Astrocyte (in vitro differentiated cells and primary cell): ENCODE data around the gene GRPEL2. TPM values are rescaled to one million over a fixed set of nuclear protein-coding genes. Genes with fewer than 3 reads are reported as not detected.

Experiments
- DNase-seq: peaks from one replicate; pipeline ENCODE4 v3.0.0-alpha.2; 2010; ENCODE audit warnings: low read depth
- FAIRE-seq: peaks from 2 replicates; lab custom pipeline; 2011; peaks lifted over from hg19 to GRCh38; lab: Jason Lieb, UNC
- H2AFZ ChIP-seq: 2 replicates; pipeline ENCODE4 v1.6.0; 2012; ENCODE audit warnings: low read depth, low read length, inconsistent platforms
- H3K27ac ChIP-seq: 2 replicates; pipeline ENCODE4 v1.5.1; 2011; ENCODE audit warnings: low read depth, low read length, inconsistent platforms
- H3K27me3 ChIP-seq: 2 replicates; pipeline ENCODE4 v1.6.0; 2011; ENCODE audit warnings: low read length, inconsistent platforms; ENCODE audit not compliant: insufficient read depth
- H3K36me3 ChIP-seq: 2 replicates; pipeline ENCODE4 v1.5.1; 2011; ENCODE audit warnings: low read length, inconsistent platforms; ENCODE audit not compliant: insufficient read depth
- H3K4me1 ChIP-seq: 2 replicates; pipeline ENCODE4 v1.5.1; 2011; ENCODE audit warnings: low read length, inconsistent platforms; ENCODE audit not compliant: insufficient read depth
- H3K4me2 ChIP-seq: 2 replicates; pipeline ENCODE4 v1.6.0; 2012; ENCODE audit warnings: low read length, inconsistent platforms
- H3K4me3 ChIP-seq: 2 replicates; pipeline ENCODE4 v1.5.1; 2011; ENCODE audit warnings: low read depth, mild to moderate bottlenecking, low read length, inconsistent platforms; ENCODE audit not compliant: insufficient read depth
- H3K79me2 ChIP-seq: 2 replicates; pipeline ENCODE4 v1.6.0; 2012; ENCODE audit warnings: mild to moderate bottlenecking, low read length, inconsistent platforms; ENCODE audit not compliant: insufficient read depth
- H3K9ac ChIP-seq: 2 replicates; pipeline ENCODE4 v1.6.0; 2012; ENCODE audit warnings: mild to moderate bottlenecking, low read length, inconsistent platforms
- H3K9me3 ChIP-seq: 2 replicates; pipeline ENCODE4 v1.5.1; 2012; ENCODE audit warnings: low read depth, mild to moderate bottlenecking, low read length, inconsistent platforms; ENCODE audit not compliant: insufficient read depth
- H4K20me1 ChIP-seq: 2 replicates; pipeline ENCODE4 v1.6.0; 2012; ENCODE audit warnings: low read length, inconsistent platforms; ENCODE audit not compliant: insufficient read depth
- H3K27ac Mint-ChIP-seq: one replicate; pipeline ENCODE4 v1.8.0; 2021; ENCODE audit warnings: mild to moderate bottlenecking, mixed read lengths; ENCODE audit not compliant: unreplicated experiment
- H3K27me3 Mint-ChIP-seq: one replicate; pipeline ENCODE4 v1.8.0; 2021; ENCODE audit warnings: low read depth, mixed read lengths; ENCODE audit not compliant: unreplicated experiment
- H3K36me3 Mint-ChIP-seq: one replicate; pipeline ENCODE4 v1.8.0; 2021; ENCODE audit warnings: low read depth, mixed read lengths; ENCODE audit not compliant: unreplicated experiment
- H3K4me1 Mint-ChIP-seq: one replicate; pipeline ENCODE4 v1.8.0; 2021; ENCODE audit warnings: low read depth, mixed read lengths; ENCODE audit not compliant: unreplicated experiment
- H3K4me3 Mint-ChIP-seq: one replicate; pipeline ENCODE4 v1.8.0; 2021; ENCODE audit warnings: mild to moderate bottlenecking, moderate library complexity, mixed read lengths; ENCODE audit not compliant: unreplicated experiment
- H3K9me3 Mint-ChIP-seq: one replicate; pipeline ENCODE4 v1.8.0; 2021; ENCODE audit warnings: mild to moderate bottlenecking, mixed read lengths; ENCODE audit not compliant: unreplicated experiment
- CTCF ChIP-seq: IDR thresholded peaks from 2 replicates; pipeline ENCODE4 v1.5.1; 2011; ENCODE audit warnings: low read depth, mild to moderate bottlenecking, inconsistent platforms, low read length, moderate library complexity; ENCODE audit not compliant: insufficient read depth
- EZH2 ChIP-seq: IDR thresholded peaks from 2 replicates; pipeline ENCODE4 v1.6.1; 2012; ENCODE audit warnings: mild to moderate bottlenecking, low read length, inconsistent platforms; ENCODE audit not compliant: insufficient read depth
- total RNA-seq: library from RNA; stranded (reverse); gene quantifications from 2 replicates; pipeline ENCODE4 v1.2.1, GENCODE V29; 2021

GRPEL2 gene
- total RNA-seq, 1 donor from 2014 or later, result 26.0 TPM

GRCh38 chr5:149379177-149379761 lies 34.0 kb downstream of the GRPEL2 start, which contains the start of gene IL17B:
Gene IL17B (minus strand): TSS chr5:149379292. CDS start chr5:149379225, 67 bp downstream.
- Histone ChIP-seq H3K36me3 (no peaks in the 10 kb centered on the region), H3K9me3 (peaks cover 3% of the 10 kb centered on the region), H2AFZ (no peak within 1 kb of the TSS), H3K27me3 (no peaks in the 10 kb centered on the region), H3K79me2 (no peaks in the 10 kb centered on the region), H3K4me2 (no peak within 1 kb of the TSS), H3K27ac (no peak within 1 kb of the TSS), H3K4me3 (no peak within 1 kb of the TSS), H4K20me1 (no peaks in the 10 kb centered on the region), H3K9ac (no peak within 1 kb of the TSS), H3K4me1 (peaks cover 10% of the 10 kb centered on the region)
- TF ChIP-seq CTCF (no peak), EZH2 (no peak)
- H3K27ac Mint-ChIP-seq, result no peak within 1 kb of the TSS
- FAIRE-seq (no peak), DNase-seq (no peak)
- H3K9me3 Mint-ChIP-seq, result no peaks in the 10 kb centered on the region
- peaks cover 1% of the 10 kb centered on the region for H3K27me3 Mint-ChIP-seq
- peaks cover 30% of the 10 kb centered on the region for H3K4me1 Mint-ChIP-seq
- no peak within 1 kb of the TSS for H3K4me3 Mint-ChIP-seq
- H3K36me3 Mint-ChIP-seq, result peaks cover 2% of the 10 kb centered on the region

- Histone ChIP-seq H3K4me1 (peaks cover 10% of the 10 kb centered on the region), H4K20me1 (no peaks in the 10 kb centered on the region), H3K79me2 (no peaks in the 10 kb centered on the region), H3K36me3 (no peaks in the 10 kb centered on the region), H3K9ac (no peak overlapping the region), H3K27ac (no peak overlapping the region), H3K4me3 (no peak overlapping the region), H2AFZ (no peak overlapping the region), H3K9me3 (peaks cover 3% of the 10 kb centered on the region), H3K27me3 (no peaks in the 10 kb centered on the region), H3K4me2 (no peak overlapping the region)
- H3K27me3 Mint-ChIP-seq, result peaks cover 1% of the 10 kb centered on the region
- TF ChIP-seq CTCF (no peak), EZH2 (no peak)
- peaks cover 34% of the 10 kb centered on the region for H3K4me1 Mint-ChIP-seq
- no peak overlapping the region for H3K4me3 Mint-ChIP-seq
- peaks cover 2% of the 10 kb centered on the region for H3K36me3 Mint-ChIP-seq
- FAIRE-seq (no peak), DNase-seq (no peak)
- H3K27ac Mint-ChIP-seq, result no peak overlapping the region
- H3K9me3 Mint-ChIP-seq, result no peaks in the 10 kb centered on the region
Observed at GRCh38 chr5:149379818-149380374, 34.6 kb downstream of the GRPEL2 start.

- FAIRE-seq, result no peak
- TF ChIP-seq CTCF (no peak), EZH2 (no peak)
- Histone ChIP-seq H3K27ac (no peak overlapping the region), H3K27me3 (no peaks in the 10 kb centered on the region), H3K9ac (no peak overlapping the region), H3K4me2 (no peak overlapping the region), H2AFZ (no peak overlapping the region), H3K36me3 (no peaks in the 10 kb centered on the region), H3K4me3 (no peak overlapping the region), H3K79me2 (no peaks in the 10 kb centered on the region), H4K20me1 (no peaks in the 10 kb centered on the region), H3K9me3 (peaks cover 3% of the 10 kb centered on the region), H3K4me1 (peaks cover 10% of the 10 kb centered on the region)
- peaks cover 34% of the 10 kb centered on the region for H3K4me1 Mint-ChIP-seq
- no peak overlapping the region for H3K27ac Mint-ChIP-seq
- H3K9me3 Mint-ChIP-seq, result no peaks in the 10 kb centered on the region
- peaks cover 2% of the 10 kb centered on the region for H3K36me3 Mint-ChIP-seq
- peak; percentile 23 for DNase-seq
- peaks cover 1% of the 10 kb centered on the region for H3K27me3 Mint-ChIP-seq
- H3K4me3 Mint-ChIP-seq, result no peak overlapping the region
Observed at GRCh38 chr5:149380466-149381121, 35.3 kb downstream of the GRPEL2 start.
